ENCODE measurements around the gene RPLP2.

RPLP2 gene

GRCh38 chr11:845872-846495 lies 36.2 kb downstream of the RPLP2 start:
- H3K4me1 ChIP-seq (ENCODE audit: control insufficient read depth, insufficient read depth, low read length): 0 out of 2 replicates have a peak, but pooled peaks cover 6% of the 10 kb centered on the region
- ChIA-PET CTCF (interaction anchor here (0.8 to 2.3 kb wide), 2 partner anchors 18 to 206 kb away, joined by 3 to 9 read pairs; no protein-coding TSS in a partner anchor), POLR2A (interaction anchor here (0.6 to 1.9 kb wide), 3 partner anchors 10 to 27 kb away, joined by 3 to 6 read pairs (median 3); partner anchors contain the start of gene PNPLA2)
- no peak overlapping the region for H3K27ac ChIP-seq (ENCODE audit: extremely low read depth, low read depth, low read length)
- H3K4me3 ChIP-seq (ENCODE audit: low read depth, low read length): no peak overlapping the region
- H3K9me3 ChIP-seq (ENCODE audit: control insufficient read depth, insufficient read depth, low read depth, low read length): no peaks in the 10 kb centered on the region
- H3K36me3 ChIP-seq (ENCODE audit: control insufficient read depth in 2 of 2, insufficient read depth in 1 of 2, low read length in 2 of 2): peaks cover 0 to 3% of the 10 kb centered on the region in 2 experiments; a peak in 1 of 3 replicates
- no peak for TF ChIP-seq ZNF548 (tag by site-specific recombination; IDR thresholded peaks at IDR 0.05)
- TF ChIP-seq KLF8 (tag by site-specific recombination; IDR thresholded peaks at IDR 0.05): no peak
- peak; percentile 63 for TF ChIP-seq ZBTB8A (tag by site-specific recombination; IDR thresholded peaks at IDR 0.05)
- TF ChIP-seq BCL6B (tag by site-specific recombination; IDR thresholded peaks at IDR 0.05): no peak
- 0 out of 2 replicates have a peak, but pooled peaks have one; percentile 16 for TF ChIP-seq IKZF3 (tag by site-specific recombination; IDR thresholded peaks at IDR 0.05)
- peak; percentile 70 for TF ChIP-seq EGR2 (tag by site-specific recombination; IDR thresholded peaks at IDR 0.05; ENCODE audit: low read depth)
- no peak for TF ChIP-seq KLF17 (tag by site-specific recombination; IDR thresholded peaks at IDR 0.05)
- TF ChIP-seq ZFHX2 (tag by site-specific recombination; conservative IDR thresholded peaks at IDR 0.05): peak; percentile 85
- no peak for TF ChIP-seq ZNF302 (tag by site-specific recombination; IDR thresholded peaks at IDR 0.05; ENCODE audit: low read depth)
- no peak for TF ChIP-seq ZNF341 (tag by site-specific recombination; IDR thresholded peaks at IDR 0.05; ENCODE audit: low read depth)
- TF ChIP-seq ZNF23 (tag by site-specific recombination; IDR thresholded peaks at IDR 0.05; ENCODE audit: borderline replicate concordance): no peak
- TF ChIP-seq ZNF791 (tag by site-specific recombination; IDR thresholded peaks at IDR 0.05): no peak
- no peak for TF ChIP-seq ZNF174 (tag by site-specific recombination; IDR thresholded peaks at IDR 0.05)
- no peak for TF ChIP-seq TSHZ1 (tag by site-specific recombination; IDR thresholded peaks at IDR 0.05; ENCODE audit: borderline replicate concordance)
- no peak for TF ChIP-seq ZNF488 (tag by site-specific recombination; IDR thresholded peaks at IDR 0.05)
- no peak for TF ChIP-seq ZNF473 (tag by site-specific recombination; IDR thresholded peaks at IDR 0.05)
- no peak for TF ChIP-seq SCRT2 (tag by site-specific recombination; IDR thresholded peaks at IDR 0.05)
- no peak for TF ChIP-seq ZNF596 (tag by site-specific recombination; IDR thresholded peaks at IDR 0.05)
- TF ChIP-seq ZNF169 (tag by site-specific recombination; IDR thresholded peaks at IDR 0.05): no peak
- TF ChIP-seq ZNF362 (tag by site-specific recombination; IDR thresholded peaks at IDR 0.05): no peak
- TF ChIP-seq ZNF449 (tag by site-specific recombination; IDR thresholded peaks at IDR 0.05): peak; percentile 41; the same call in 1 of the 2 replicates
- no peak for TF ChIP-seq ZNF214 (tag by site-specific recombination; IDR thresholded peaks at IDR 0.05; ENCODE audit: borderline replicate concordance)
- TF ChIP-seq ZNF146 (tag by site-specific recombination; IDR thresholded peaks at IDR 0.05): no peak
- no peak for TF ChIP-seq ZNF76 (tag by site-specific recombination; IDR thresholded peaks at IDR 0.05; ENCODE audit: borderline replicate concordance, low read depth)
- TF ChIP-seq ZXDB (tag by site-specific recombination; IDR thresholded peaks at IDR 0.05): peak; percentile 91
- peak; percentile 98 for TF ChIP-seq GLIS1 (tag by site-specific recombination; IDR thresholded peaks at IDR 0.05)
- no peak for TF ChIP-seq ZNF18 (tag by site-specific recombination; IDR thresholded peaks at IDR 0.05)

All from HEK293 (cell line).